Subcutaneous abdominal adipose tissue (tissue), 5 donors: ENCODE data around the gene NLRP5.
"Not testable (repeated sequence)": the region's sequence is repeated elsewhere in the genome, so short reads cannot be mapped to it uniquely, and the experiment has no call there.

Experiments
- H3K27ac ChIP-seq: one replicate; pipeline ENCODE4 v1.7.0; 2013; ENCODE audit warnings: low read depth, mild to moderate bottlenecking, inconsistent platforms, low read length, moderate library complexity
- H3K27me3 ChIP-seq, 5 donors: one replicate each; pipeline ENCODE4 v1.7.0; 2013; ENCODE audit warnings: low read length in 5 of 5, inconsistent platforms in 1 of 5; ENCODE audit not compliant: control insufficient read depth in 5 of 5, insufficient read depth in 4 of 5
- H3K36me3 ChIP-seq, 5 donors: one replicate each; pipeline ENCODE4 v1.7.0; 2013; ENCODE audit warnings: low read length in 5 of 5; ENCODE audit not compliant: control insufficient read depth in 5 of 5, insufficient read depth in 5 of 5
- H3K4me1 ChIP-seq, 5 donors: one replicate each; pipeline ENCODE4 v1.7.0; 2013; ENCODE audit warnings: low read length in 5 of 5, mild to moderate bottlenecking in 3 of 5, moderate library complexity in 1 of 5; ENCODE audit not compliant: control insufficient read depth in 5 of 5, insufficient read depth in 5 of 5
- H3K4me3 ChIP-seq, 5 donors: one replicate each; pipeline ENCODE4 v1.7.0; 2013; ENCODE audit warnings: low read length in 5 of 5, low read depth in 1 of 5
- H3K9ac ChIP-seq, 5 donors: one replicate each; pipeline ENCODE4 v1.7.0; 2013; ENCODE audit warnings: low read length in 5 of 5, mild to moderate bottlenecking in 4 of 5, moderate library complexity in 3 of 5
- H3K9me3 ChIP-seq, 5 donors: one replicate each; pipeline ENCODE4 v1.7.0; 2013; ENCODE audit warnings: low read length in 5 of 5; ENCODE audit not compliant: control insufficient read depth in 5 of 5
- donor health status: healthy.
- donor health status: healthy.
- donor health status: healthy.
- donor health status: healthy.
- donor health status: healthy.

NLRP5 gene

GRCh38 chr19:56104423-56104822 is 117.8 kb downstream of the NLRP5 start:
- Histone ChIP-seq H3K9me3 (no peaks in the 10 kb centered on the region), H3K36me3 (peaks cover 0 to 47% (median 34%) of the 10 kb centered on the region in 5 donors), H3K27me3 (no peaks in the 10 kb centered on the region), H3K9ac (no peak overlapping the region), H3K4me3 (no peak overlapping the region), H3K27ac (no peak overlapping the region), H3K4me1 (peaks cover 8 to 52% (median 39%) of the 10 kb centered on the region in 5 donors)

GRCh38 chr19:56105090-56105701 is 118.6 kb downstream of the NLRP5 start:
- Histone ChIP-seq H3K27me3 (no peaks in the 10 kb centered on the region), H3K4me3 (peak overlapping the region in 1 of 5 donors; percentile 37), H3K27ac (no peak overlapping the region), H3K9ac (peak overlapping the region in 3 of 5 donors; percentile 8 to 41 (median 39)), H3K4me1 (peaks cover 8 to 60% (median 45%) of the 10 kb centered on the region in 5 donors), H3K9me3 (no peaks in the 10 kb centered on the region), H3K36me3 (peaks cover 0 to 40% (median 28%) of the 10 kb centered on the region in 5 donors)

- H3K9ac ChIP-seq, H3K27me3 ChIP-seq, H3K27ac ChIP-seq, H3K4me3 ChIP-seq, H3K9me3 ChIP-seq: not testable (repeated sequence)
- peaks cover 8 to 67% (median 52%) of the 10 kb centered on the region in 5 donors for H3K4me1 ChIP-seq
- peaks cover 0 to 33% (median 24%) of the 10 kb centered on the region in 5 donors for H3K36me3 ChIP-seq
Measured at GRCh38 chr19:56105831-56106396, 119.3 kb downstream of the NLRP5 start.

GRCh38 chr19:56106397-56106849 is 119.8 kb downstream of the NLRP5 start:
- Histone ChIP-seq H3K9ac (no peak overlapping the region), H3K36me3 (peaks cover 0 to 28% (median 19%) of the 10 kb centered on the region in 5 donors), H3K4me3 (no peak overlapping the region), H3K27ac (no peak overlapping the region), H3K9me3 (no peaks in the 10 kb centered on the region), H3K27me3 (no peaks in the 10 kb centered on the region), H3K4me1 (peaks cover 8 to 72% (median 57%) of the 10 kb centered on the region in 5 donors)

- Histone ChIP-seq H3K27ac (no peak overlapping the region), H3K27me3 (no peaks in the 10 kb centered on the region), H3K9ac (no peak overlapping the region), H3K9me3 (no peaks in the 10 kb centered on the region), H3K36me3 (peaks cover 0 to 22% (median 13%) of the 10 kb centered on the region in 5 donors), H3K4me1 (peaks cover 10 to 78% (median 63%) of the 10 kb centered on the region in 5 donors), H3K4me3 (no peak overlapping the region)
Measured at GRCh38 chr19:56106993-56107392, 120.4 kb downstream of the NLRP5 start.

GRCh38 chr19:56107626-56108351 is 121.2 kb downstream of the NLRP5 start:
- Histone ChIP-seq H3K27ac (no peak overlapping the region), H3K36me3 (peaks cover 0 to 14% (median 5%) of the 10 kb centered on the region in 5 donors), H3K9me3 (no peaks in the 10 kb centered on the region), H3K27me3 (no peaks in the 10 kb centered on the region), H3K4me3 (no peak overlapping the region), H3K9ac (no peak overlapping the region), H3K4me1 (peaks cover 13 to 85% (median 70%) of the 10 kb centered on the region in 5 donors)

GRCh38 chr19:56108447-56109195 is 122.0 kb downstream of the NLRP5 start:
- no peaks in the 10 kb centered on the region for H3K27me3 ChIP-seq
- H3K4me3 ChIP-seq: peak overlapping the region in 4 of 5 donors; percentile 14 to 44 (median 37)
- peak overlapping the region in 3 of 5 donors; percentile 4 to 54 (median 28) for H3K9ac ChIP-seq
- peaks cover 0 to 13% (median 3%) of the 10 kb centered on the region in 5 donors for H3K36me3 ChIP-seq
- H3K27ac ChIP-seq: no peak overlapping the region
- no peaks in the 10 kb centered on the region for H3K9me3 ChIP-seq
- H3K4me1 ChIP-seq: peaks cover 13 to 88% (median 78%) of the 10 kb centered on the region in 5 donors

- Histone ChIP-seq H3K27me3 (no peaks in the 10 kb centered on the region), H3K27ac (no peak overlapping the region), H3K9me3 (no peaks in the 10 kb centered on the region), H3K9ac (peak overlapping the region in 1 of 5 donors; percentile 28), H3K4me3 (peak overlapping the region in 3 of 5 donors; percentile 13 to 44 (median 14)), H3K4me1 (peaks cover 13 to 94% (median 78%) of the 10 kb centered on the region in 5 donors), H3K36me3 (peaks cover 0 to 13% (median 3%) of the 10 kb centered on the region in 5 donors)
Measured at GRCh38 chr19:56109226-56109625, 122.7 kb downstream of the NLRP5 start.

- Histone ChIP-seq H3K4me3 (peak overlapping the region in 2 of 5 donors; percentile 12 to 13), H3K36me3 (peaks cover 0 to 19% (median 5%) of the 10 kb centered on the region in 5 donors), H3K27me3 (no peaks in the 10 kb centered on the region), H3K27ac (peak overlapping the region; percentile 50), H3K9me3 (no peaks in the 10 kb centered on the region), H3K9ac (peak overlapping the region in 3 of 5 donors; percentile 16 to 48 (median 41)), H3K4me1 (peaks cover 13 to 89% (median 78%) of the 10 kb centered on the region in 5 donors)
Measured at GRCh38 chr19:56110515-56111448, 124.2 kb downstream of the NLRP5 start.
